Neural progenitor cell (in vitro differentiated cells): ENCODE data around the gene CEP128.

Source experiments
- EZH2 ChIP-seq: fragments of 200-600 bp; sonication (generic); IDR thresholded peaks from 2 replicates; pipeline ENCODE4 v1.6.1; 2017; ENCODE audit warnings: antibody characterized with exemption, mild to moderate bottlenecking, moderate library complexity
- EZH2phosphoT487 ChIP-seq: fragments of 200-600 bp; sonication (generic); IDR thresholded peaks from 2 replicates; pipeline ENCODE4 v1.6.1; 2017; ENCODE audit warnings: antibody characterized with exemption
- TF ChIP-seq, protein P1 (sequence below): fragments of 200-600 bp; sonication (generic); IDR thresholded peaks from 2 replicates; pipeline ENCODE4 v1.5.1; 2017; ENCODE audit warnings: antibody characterized with exemption, mild to moderate bottlenecking

DNA sequence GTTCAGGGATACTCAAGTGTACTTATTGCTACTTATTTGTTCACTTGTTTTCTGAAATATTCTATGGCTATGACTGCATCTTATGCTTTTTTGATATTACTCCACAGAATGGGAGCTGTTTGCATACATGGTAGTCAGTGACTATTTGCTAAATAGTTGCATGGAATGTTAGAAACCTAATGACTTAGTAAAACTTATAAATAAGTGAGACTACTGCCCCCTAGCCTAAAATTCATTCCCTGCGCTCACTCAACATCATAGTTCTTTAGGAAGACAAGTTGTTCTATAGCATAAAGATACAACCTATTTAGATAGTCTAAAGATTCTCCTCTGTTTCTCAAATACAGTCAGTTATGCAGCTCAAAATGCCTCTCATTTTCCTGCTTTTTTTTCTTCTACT is 305.5 kb downstream of the CEP128 start:
- TF ChIP-seq, protein P1, sequence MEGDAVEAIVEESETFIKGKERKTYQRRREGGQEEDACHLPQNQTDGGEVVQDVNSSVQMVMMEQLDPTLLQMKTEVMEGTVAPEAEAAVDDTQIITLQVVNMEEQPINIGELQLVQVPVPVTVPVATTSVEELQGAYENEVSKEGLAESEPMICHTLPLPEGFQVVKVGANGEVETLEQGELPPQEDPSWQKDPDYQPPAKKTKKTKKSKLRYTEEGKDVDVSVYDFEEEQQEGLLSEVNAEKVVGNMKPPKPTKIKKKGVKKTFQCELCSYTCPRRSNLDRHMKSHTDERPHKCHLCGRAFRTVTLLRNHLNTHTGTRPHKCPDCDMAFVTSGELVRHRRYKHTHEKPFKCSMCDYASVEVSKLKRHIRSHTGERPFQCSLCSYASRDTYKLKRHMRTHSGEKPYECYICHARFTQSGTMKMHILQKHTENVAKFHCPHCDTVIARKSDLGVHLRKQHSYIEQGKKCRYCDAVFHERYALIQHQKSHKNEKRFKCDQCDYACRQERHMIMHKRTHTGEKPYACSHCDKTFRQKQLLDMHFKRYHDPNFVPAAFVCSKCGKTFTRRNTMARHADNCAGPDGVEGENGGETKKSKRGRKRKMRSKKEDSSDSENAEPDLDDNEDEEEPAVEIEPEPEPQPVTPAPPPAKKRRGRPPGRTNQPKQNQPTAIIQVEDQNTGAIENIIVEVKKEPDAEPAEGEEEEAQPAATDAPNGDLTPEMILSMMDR = peak; percentile 66
- TF ChIP-seq EZH2 (no peak), EZH2phosphoT487 (no peak)
